ENCODE measurements around the gene CCT7. TPM values are rescaled to one million over a fixed set of nuclear protein-coding genes. Genes with fewer than 3 reads are reported as not detected.

CCT7 gene
- total RNA-seq, result 421 and 604 TPM in 2 replicates

DNA sequence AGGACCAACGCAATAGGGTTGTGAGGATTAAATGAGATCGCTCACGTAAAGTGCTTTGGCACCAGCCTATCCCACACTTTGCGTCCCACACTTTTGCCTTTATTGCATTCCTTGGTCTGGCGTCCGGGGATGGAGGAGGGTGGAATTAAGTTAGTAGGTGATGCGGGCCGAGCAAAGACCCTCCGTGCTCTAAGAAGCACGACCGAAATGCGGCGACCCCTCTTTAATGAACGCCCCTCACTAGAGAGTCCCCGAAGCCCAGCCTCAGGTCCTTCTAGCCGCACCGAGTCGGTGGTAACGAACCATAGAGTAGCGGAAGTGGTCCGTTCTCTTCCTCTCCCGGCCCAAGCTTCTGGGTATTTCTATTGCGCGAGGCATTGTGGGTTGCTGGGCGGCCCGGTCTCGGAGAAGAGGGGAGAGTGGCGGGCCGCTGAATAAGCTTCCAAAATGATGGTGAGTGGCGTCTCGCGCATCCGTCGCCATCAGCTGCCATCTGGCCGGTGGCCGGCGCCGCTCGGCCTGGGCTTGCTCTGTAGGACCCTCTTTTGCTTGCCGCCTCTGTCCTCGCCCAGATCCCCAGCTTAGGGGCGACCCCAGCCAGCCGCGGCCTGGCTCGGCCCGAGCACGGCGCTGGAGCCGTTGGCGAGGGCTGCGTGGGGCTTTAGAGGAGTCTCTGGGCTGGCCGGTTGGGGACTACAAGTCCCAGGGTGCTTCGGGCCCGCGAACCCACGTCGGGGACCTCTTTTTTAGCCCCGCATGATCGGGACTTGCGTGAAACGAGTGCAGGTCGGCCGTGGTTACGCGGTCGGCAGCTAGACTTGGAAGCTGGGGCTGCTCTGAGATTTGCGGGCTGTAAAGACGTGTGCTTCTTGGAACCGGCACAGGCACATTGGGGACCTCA is at the start of gene CCT7:
Gene CCT7, plus strand, starts transcription at position 377 of the 901 bp plus-strand sequence. Its CDS starts 71 bp downstream, at position 448.

DNA sequence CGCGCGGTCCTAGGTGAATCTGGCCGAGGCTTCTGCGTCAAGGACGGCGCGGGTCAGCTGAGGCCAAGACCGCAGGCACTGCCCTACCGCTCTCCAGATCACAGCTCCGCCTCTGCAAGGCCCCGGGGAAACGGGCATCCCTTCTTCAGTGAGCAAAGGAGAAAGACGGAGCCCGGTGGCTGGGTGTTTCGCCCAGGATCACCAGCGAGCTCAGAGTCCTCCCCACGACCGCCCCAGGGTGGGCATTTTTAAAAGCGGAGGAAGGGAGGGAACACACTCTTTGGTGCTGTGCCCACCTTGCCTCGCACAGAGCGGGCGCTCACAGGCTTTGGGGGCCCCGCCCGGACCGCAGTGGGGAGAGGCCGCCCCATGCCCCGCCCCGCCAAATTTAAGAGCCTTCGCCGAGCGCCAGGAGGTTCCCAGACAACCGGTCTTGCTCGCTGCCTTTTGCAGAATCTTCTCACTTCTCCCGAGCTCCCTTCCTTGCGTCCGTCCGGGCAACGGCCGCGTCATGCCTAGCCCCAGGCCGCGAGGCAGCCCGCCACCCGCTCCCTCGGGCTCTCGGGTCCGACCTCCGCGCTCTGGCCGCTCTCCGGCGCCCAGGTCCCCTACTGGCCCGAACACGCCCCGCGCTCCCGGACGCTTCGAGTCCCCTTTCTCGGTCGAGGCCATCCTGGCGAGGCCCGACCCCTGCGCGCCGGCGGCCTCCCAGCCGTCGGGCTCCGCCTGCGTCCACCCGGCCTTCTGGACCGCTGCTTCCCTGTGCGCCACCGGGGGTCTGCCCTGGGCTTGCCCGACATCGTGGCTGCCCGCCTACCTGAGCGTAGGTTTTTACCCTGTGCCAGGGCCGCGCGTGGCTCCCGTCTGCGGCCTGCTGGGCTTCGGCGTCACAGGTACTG is 31.7 kb upstream of the CCT7 start, which contains the start of gene NOTO:
Gene NOTO, plus strand, starts transcription at position 419 of the 899 bp plus-strand sequence. Its CDS starts 93 bp downstream, at position 512.

DNA sequence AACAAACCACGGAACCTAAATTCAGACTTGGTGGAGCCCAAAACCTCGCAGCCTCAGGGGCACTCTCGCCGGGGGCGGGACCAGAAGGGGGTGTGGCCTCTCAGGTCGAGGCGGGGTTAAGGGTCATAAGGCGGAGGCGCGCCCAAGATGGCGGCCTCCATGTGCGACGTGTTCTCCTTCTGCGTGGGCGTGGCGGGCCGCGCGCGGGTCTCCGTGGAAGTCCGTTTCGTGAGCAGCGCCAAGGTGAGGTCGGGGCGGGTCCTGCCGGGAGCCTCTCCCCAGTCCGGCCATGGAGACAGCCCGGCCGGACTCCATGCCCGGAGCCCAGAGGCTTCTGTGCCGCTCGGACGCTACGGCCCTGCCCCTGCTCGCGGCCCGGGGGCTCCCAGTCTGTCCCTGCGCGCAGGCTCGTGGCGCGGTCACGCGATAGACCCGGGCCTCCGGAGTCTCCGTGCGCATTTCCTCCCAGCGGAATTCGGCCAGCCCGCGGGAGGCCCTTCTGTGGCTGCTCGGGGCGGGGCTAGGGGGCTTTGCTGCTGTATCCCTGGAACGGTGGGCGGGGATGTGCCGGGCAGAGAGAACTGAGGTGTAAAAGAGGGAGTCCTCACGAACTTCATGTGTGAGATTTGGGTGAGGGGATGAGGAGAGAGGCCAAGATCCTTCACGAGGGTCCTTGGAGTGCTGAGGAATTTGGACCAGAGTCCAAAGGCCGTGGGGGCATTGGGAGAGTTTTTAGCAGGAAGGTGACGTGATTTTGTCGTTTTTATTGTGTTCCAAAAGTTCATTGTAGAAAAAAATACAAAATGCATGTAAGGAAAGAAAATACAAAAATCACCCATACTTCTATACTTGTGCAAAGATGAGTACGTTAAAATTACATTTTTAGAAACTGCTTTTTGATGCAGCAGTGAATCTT is 19.7 kb upstream of the CCT7 start, which contains the start of gene SMYD5:
Gene SMYD5, plus strand, starts transcription at position 126 of the 916 bp plus-strand sequence. Its CDS starts 22 bp downstream, at position 148.

DNA sequence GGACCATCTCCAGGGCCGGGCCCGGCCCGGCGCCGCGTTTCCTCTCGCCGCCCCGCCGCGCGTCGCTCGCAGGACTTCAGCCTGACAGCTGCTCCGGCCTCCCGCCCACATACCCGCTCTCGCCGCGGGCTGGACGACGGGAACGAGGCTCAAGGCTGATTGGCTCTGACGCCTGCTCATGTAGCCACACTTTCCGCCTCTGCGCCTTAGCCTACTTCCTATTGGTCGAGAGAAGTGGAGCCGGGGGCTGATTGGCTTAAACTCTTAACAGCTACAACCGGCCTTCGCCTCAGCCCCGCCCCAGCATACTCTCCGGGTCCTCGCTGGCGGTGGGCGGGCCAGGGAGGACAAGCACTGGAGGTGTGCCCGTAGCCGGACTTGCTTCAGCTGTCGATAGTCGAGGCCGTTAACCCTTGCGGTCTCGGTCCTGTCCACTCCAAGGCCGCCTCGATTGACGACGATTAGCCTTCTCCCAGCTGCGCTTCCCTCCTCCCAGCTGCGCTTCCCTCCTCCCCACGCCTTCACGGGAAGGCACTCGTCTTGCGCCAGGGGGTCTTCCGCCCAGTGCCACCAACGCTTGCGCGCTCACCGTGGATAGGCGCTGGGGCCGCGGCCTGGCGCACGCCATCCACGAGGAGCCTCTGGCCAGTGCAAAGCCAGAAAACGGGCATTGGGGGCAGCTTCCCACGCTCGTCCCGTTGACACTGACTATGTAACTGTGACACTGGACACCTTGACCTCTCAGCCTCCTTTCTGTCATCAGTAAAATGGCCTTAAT is 765 bp upstream of the CCT7 start, which contains the start of gene PRADC1:
Gene PRADC1, minus strand, starts transcription at position 86 of the 778 bp plus-strand sequence. Its CDS starts 79 bp downstream, at position 7.

DNA sequence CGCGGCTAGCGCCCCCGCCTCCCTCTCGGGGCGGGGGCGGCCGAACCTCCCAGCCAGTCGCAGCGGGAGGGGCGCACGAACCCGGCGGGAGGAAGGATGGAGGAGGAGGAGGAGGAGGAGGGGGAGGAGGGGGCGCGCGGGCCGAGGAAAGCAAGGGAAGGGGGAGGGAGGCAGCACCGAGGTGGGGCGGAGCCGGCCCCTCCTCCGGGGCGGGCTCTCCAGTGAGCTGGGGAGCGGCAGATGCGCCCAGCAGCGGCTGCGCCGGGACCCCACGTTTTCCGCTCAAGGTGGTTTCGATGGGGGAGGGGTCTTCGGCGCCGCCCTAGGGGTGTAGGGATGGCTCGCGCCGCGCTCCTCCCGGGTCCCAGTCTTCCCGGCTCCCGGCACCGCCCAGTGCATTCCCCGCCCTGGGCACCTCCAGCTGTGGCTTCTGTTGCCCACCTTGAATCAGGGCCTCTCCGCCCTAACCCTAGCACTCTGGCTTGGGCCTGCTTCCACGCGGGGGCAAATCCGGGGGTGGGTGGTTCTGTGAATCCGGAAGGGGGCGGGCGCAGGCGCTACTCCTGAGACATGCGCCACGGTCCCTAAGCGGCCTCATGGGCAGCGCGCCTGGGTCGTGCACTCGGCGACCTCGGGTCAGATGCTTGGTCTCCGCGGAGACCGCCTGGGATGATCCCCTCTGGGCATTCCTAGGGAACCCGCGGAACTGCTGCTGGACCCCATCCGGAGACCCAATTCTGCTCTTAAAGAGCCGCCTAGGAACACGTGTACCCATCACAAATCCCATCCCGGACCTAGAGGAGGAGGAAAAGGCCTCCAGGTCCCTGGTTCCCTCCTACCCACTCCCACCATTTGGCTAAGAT is 50.4 kb downstream of the CCT7 start, which contains the start of gene FBXO41:
Gene FBXO41, minus strand, starts transcription at position 183 of the 863 bp plus-strand sequence. CDS start 14,848 bp downstream, outside the sequence.

DNA sequence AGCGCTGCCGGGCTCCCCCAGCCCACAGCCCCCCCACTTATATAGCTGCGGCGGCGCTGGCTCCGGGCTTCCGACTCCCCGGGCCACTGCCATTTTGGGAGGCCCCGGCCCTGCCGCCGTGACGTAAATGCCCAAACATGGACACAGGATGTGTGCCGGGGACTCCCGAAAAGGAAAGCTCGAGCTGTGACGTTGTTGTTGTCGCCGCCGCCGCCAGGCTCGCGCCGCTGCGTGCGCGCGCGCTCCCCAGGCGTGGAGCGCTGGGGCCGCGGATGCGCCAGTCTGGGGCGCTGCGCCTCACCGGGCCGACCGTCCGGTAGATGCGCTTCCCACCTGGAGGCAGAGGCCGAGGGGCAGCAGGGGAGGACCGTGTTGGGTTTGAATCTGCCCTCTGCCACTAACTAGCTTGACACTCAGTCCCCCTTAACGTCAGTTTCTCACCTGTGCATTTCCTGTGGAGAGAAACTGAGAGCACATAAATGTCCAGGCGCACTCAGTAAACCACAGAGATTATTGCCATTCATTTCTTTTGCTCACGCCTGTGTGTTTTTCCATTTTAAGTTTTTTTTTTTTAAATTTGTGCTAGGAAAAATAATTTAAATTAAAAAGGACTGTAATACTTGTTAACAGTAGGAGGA is 59.5 kb downstream of the CCT7 start, which contains the start of gene EGR4:
Gene EGR4, minus strand, starts transcription at position 15 of the 638 bp plus-strand sequence. CDS start 231 bp downstream, outside the sequence.

Other genes with a start within 250 kb of the CCT7 start
- 13.9 and 14.8 TPM in 2 replicates for gene SFXN5, start 162.6 kb upstream of the CCT7 start, total RNA-seq
- 42.9 and 48.5 TPM in 2 replicates for gene RAB11FIP5, start 121.4 kb upstream of the CCT7 start, total RNA-seq
- not detected in 2 replicates for gene NOTO, start 31.7 kb upstream of the CCT7 start, total RNA-seq
- 21.2 and 27.9 TPM in 2 replicates for gene SMYD5, start 20.1 kb upstream of the CCT7 start, total RNA-seq
- gene PRADC1, start 1.1 kb upstream of the CCT7 start, total RNA-seq, result 12.1 and 28.1 TPM in 2 replicates
- gene FBXO41, start 50.2 kb downstream of the CCT7 start, total RNA-seq, result 2.1 and 3.4 TPM in 2 replicates
- gene EGR4, start 59.2 kb downstream of the CCT7 start, total RNA-seq, result not detected in 2 replicates
- 16.6 and 18.1 TPM in 2 replicates for gene ALMS1, start 151.5 kb downstream of the CCT7 start, total RNA-seq